ENCODE measurements around the gene PTPRN2. TPM values are rescaled to one million over a fixed set of nuclear protein-coding genes. Genes with fewer than 3 reads are reported as not detected.

The PTPRN2 gene
- total RNA-seq, 2 donors from 2014 or later, result 26.1 to 55.5 TPM

- no peak for TF ChIP-seq CTCF (IDR thresholded peaks at IDR 0.05)
- TF ChIP-seq POLR2A (IDR thresholded peaks at IDR 0.05), result no peak
- TF ChIP-seq POLR2AphosphoS5 (IDR thresholded peaks at IDR 0.05), result no peak
- DNase-seq (ENCODE audit: low spot score), result no peak
- 93% methylated on average over 40 of the region's 40 CpGs for WGBS
- H3K9me3 ChIP-seq, result no peaks in the 10 kb centered on the region
- no peak overlapping the region for H3K4me3 ChIP-seq
- no peak overlapping the region for H3K27ac ChIP-seq
- H3K4me1 ChIP-seq (replicated peaks), result no peaks in the 10 kb centered on the region
- no peaks in the 10 kb centered on the region for H3K36me3 ChIP-seq
- H3K27me3 ChIP-seq (replicated peaks; ENCODE audit: insufficient read depth), result no peaks in the 10 kb centered on the region
- intact Hi-C loops (cut with DNase I), result no loop called here
These were observed 342.5 kb downstream of the PTPRN2 start for GRCh38 chr7:158244873-158245723.

GRCh38 chr7:158244430-158244829 is 343.2 kb downstream of the PTPRN2 start:
- 95% methylated on average over 4 of the region's 4 CpGs for WGBS
- no peaks in the 10 kb centered on the region for H3K36me3 ChIP-seq
- TF ChIP-seq POLR2A (IDR thresholded peaks at IDR 0.05) (no peak), POLR2AphosphoS5 (IDR thresholded peaks at IDR 0.05) (no peak), CTCF (IDR thresholded peaks at IDR 0.05) (no peak)
- H3K4me3 ChIP-seq, result no peak overlapping the region
- H3K4me1 ChIP-seq (replicated peaks), result no peaks in the 10 kb centered on the region
- H3K27ac ChIP-seq, result no peak overlapping the region
- no peak for DNase-seq (ENCODE audit: low spot score)
- H3K27me3 ChIP-seq (replicated peaks; ENCODE audit: insufficient read depth), result no peaks in the 10 kb centered on the region
- intact Hi-C loops (cut with DNase I), result no loop called here
- no peaks in the 10 kb centered on the region for H3K9me3 ChIP-seq

- no peaks in the 10 kb centered on the region for H3K9me3 ChIP-seq
- no peak overlapping the region for H3K27ac ChIP-seq
- 76% methylated on average over 7 of the region's 7 CpGs for WGBS
- no peak overlapping the region for H3K4me3 ChIP-seq
- H3K27me3 ChIP-seq (replicated peaks; ENCODE audit: insufficient read depth), result no peaks in the 10 kb centered on the region
- DNase-seq (ENCODE audit: low spot score), result no peak
- TF ChIP-seq CTCF (IDR thresholded peaks at IDR 0.05) (no peak), POLR2A (IDR thresholded peaks at IDR 0.05) (no peak), POLR2AphosphoS5 (IDR thresholded peaks at IDR 0.05) (no peak)
- no peaks in the 10 kb centered on the region for H3K4me1 ChIP-seq (replicated peaks)
- no peaks in the 10 kb centered on the region for H3K36me3 ChIP-seq
- intact Hi-C loops (cut with DNase I), result no loop called here
These were observed 345.7 kb downstream of the PTPRN2 start for GRCh38 chr7:158241919-158242318.

- 78% methylated on average over 3 of the region's 3 CpGs for WGBS
- H3K36me3 ChIP-seq, result no peaks in the 10 kb centered on the region
- intact Hi-C loops (cut with DNase I), result no loop called here
- DNase-seq (ENCODE audit: low spot score), result no peak
- no peaks in the 10 kb centered on the region for H3K4me1 ChIP-seq (replicated peaks)
- H3K9me3 ChIP-seq, result no peaks in the 10 kb centered on the region
- no peak overlapping the region for H3K27ac ChIP-seq
- H3K27me3 ChIP-seq (replicated peaks; ENCODE audit: insufficient read depth), result no peaks in the 10 kb centered on the region
- TF ChIP-seq POLR2AphosphoS5 (IDR thresholded peaks at IDR 0.05) (no peak), CTCF (IDR thresholded peaks at IDR 0.05) (no peak), POLR2A (IDR thresholded peaks at IDR 0.05) (no peak)
- H3K4me3 ChIP-seq, result no peak overlapping the region
These were observed 346.8 kb downstream of the PTPRN2 start for GRCh38 chr7:158240801-158241200.
